B cell (primary cell): ENCODE data around the gene INO80C. TPM values are rescaled to one million over a fixed set of nuclear protein-coding genes. Genes with fewer than 3 reads are reported as not detected.

ENCODE experiments used
- ATAC-seq: fragments of 200-7000 bp; cut with Tn5 transposase; one replicate; pipeline ENCODE4 v1.10.0; 2021; ENCODE audit warnings: low read depth, mild to moderate bottlenecking, moderate number of reproducible peaks, moderate library complexity
- CTCF ChIA-PET: fragments of 350-600 bp; sonication (Branson Sonifier 250); formaldehyde crosslinking; loops from one replicate; lab custom pipeline; 2021; ENCODE audit warnings: antibody characterized with exemption, inconsistent platforms; lab: Charles Lee
- POLR2A ChIA-PET: fragments of 350-600 bp; sonication (Branson Sonifier 250); formaldehyde crosslinking; loops from one replicate; lab custom pipeline; 2021; ENCODE audit warnings: antibody characterized with exemption; lab: Charles Lee
- DNase-seq: peaks from one replicate; pipeline ENCODE4 v3.0.0; 2013
- H2AFZ ChIP-seq: 2 replicates; pipeline ENCODE4 v1.6.1; 2012; ENCODE audit warnings: mild to moderate bottlenecking, low read depth, low read length; ENCODE audit not compliant: insufficient read depth, poor library complexity, severe bottlenecking
- H3K27ac ChIP-seq, 2 donors: 1 replicate in 1 of 2; 2 replicates in 1 of 2; pipeline ENCODE4 v1.5.1; 2012 to 2013; ENCODE audit warnings: low read length in 2 of 2, mild to moderate bottlenecking in 2 of 2, moderate library complexity in 1 of 2
- H3K27me3 ChIP-seq, 4 experiments: fragments of 200-600 bp in 1 of 4; sonication (generic) in 1 of 4; replicated peaks in 1 of 4; 1 replicate in 2 of 4; 2 replicates in 2 of 4; pipeline versions ENCODE4 v1.6.1 to v1.7.0; 2013 to 2016; ENCODE audit warnings: low read length in 3 of 4, mild to moderate bottlenecking in 2 of 4, mixed read lengths in 1 of 4, moderate library complexity in 1 of 4; ENCODE audit not compliant: insufficient read depth in 4 of 4, control insufficient read depth in 3 of 4; ENCODE audit errors: control extremely low read depth in 1 of 4
- H3K36me3 ChIP-seq, 2 experiments: replicated peaks in 1 of 2; 1 replicate in 1 of 2; 2 replicates in 1 of 2; pipeline versions ENCODE4 v1.6.1 to v1.7.1; 2013; ENCODE audit warnings: low read length in 1 of 2; ENCODE audit not compliant: insufficient read depth in 2 of 2, control insufficient read depth in 1 of 2; ENCODE audit errors: control extremely low read depth in 1 of 2, extremely low read depth in 1 of 2
- H3K4me1 ChIP-seq, 2 donors: fragments of 200-600 bp in 1 of 2; sonication (generic) in 1 of 2; 1 replicate in 1 of 2; 2 replicates in 1 of 2; pipeline versions ENCODE4 v1.5.1 to v1.6.1; 2013 to 2017; ENCODE audit warnings: low read length in 2 of 2; ENCODE audit not compliant: control insufficient read depth in 2 of 2, insufficient read depth in 2 of 2
- H3K4me2 ChIP-seq: replicated peaks from 2 replicates; pipeline ENCODE3; 2012; ENCODE audit warnings: mild to moderate bottlenecking, low read depth, low read length; ENCODE audit not compliant: poor library complexity, severe bottlenecking
- H3K4me3 ChIP-seq, 5 experiments: fragments of 200-600 bp in 1 of 5; sonication (generic) in 1 of 5; 1 replicate in 3 of 5; 2 replicates in 2 of 5; pipeline versions ENCODE4 v1.5.1 to v1.7.0; 2011 to 2016; ENCODE audit warnings: low read length in 4 of 5, mild to moderate bottlenecking in 4 of 5, low read depth in 2 of 5, control low read depth in 1 of 5, moderate library complexity in 1 of 5; ENCODE audit not compliant: insufficient read depth in 1 of 5; ENCODE audit errors: control extremely low read depth in 1 of 5, extremely low read depth in 1 of 5
- H3K79me2 ChIP-seq: fragments of 200-600 bp; sonication (generic); one replicate; pipeline ENCODE4 v1.6.0; 2016; ENCODE audit warnings: low read length; ENCODE audit not compliant: control insufficient read depth, insufficient read depth
- H3K9ac ChIP-seq: fragments of 200-600 bp; sonication (generic); 2 replicates; pipeline ENCODE4 v1.6.1; 2017; ENCODE audit warnings: mild to moderate bottlenecking, low read length, moderate library complexity
- H3K9me3 ChIP-seq, 3 donors: one replicate each; pipeline versions ENCODE4 v1.6.1 to v1.7.1; 2013; ENCODE audit warnings: low read length in 2 of 3; ENCODE audit not compliant: control insufficient read depth in 2 of 3, insufficient read depth in 1 of 3; ENCODE audit errors: control extremely low read depth in 1 of 3
- H4K20me1 ChIP-seq: 2 replicates; pipeline ENCODE4 v1.6.0; 2012; ENCODE audit warnings: mild to moderate bottlenecking, low read length; ENCODE audit not compliant: insufficient read depth, control insufficient read depth, poor library complexity, severe bottlenecking
- H3K27ac Mint-ChIP-seq: one replicate; pipeline ENCODE4 v1.8.0; 2021; ENCODE audit warnings: mixed read lengths
- H3K27me3 Mint-ChIP-seq: one replicate; pipeline ENCODE4 v1.8.0; 2021; ENCODE audit warnings: mixed read lengths
- H3K4me1 Mint-ChIP-seq: one replicate; pipeline ENCODE4 v1.8.0; 2021; ENCODE audit warnings: mixed read lengths
- H3K4me3 Mint-ChIP-seq: one replicate; pipeline ENCODE4 v1.8.0; 2021; ENCODE audit warnings: mixed read lengths
- H3K9me3 Mint-ChIP-seq: one replicate; pipeline ENCODE4 v1.8.0; 2022; ENCODE audit warnings: mixed read lengths; ENCODE audit not compliant: insufficient read depth
- EZH2 ChIP-seq: IDR thresholded peaks from 2 replicates; pipeline ENCODE4 v1.6.1; 2012; ENCODE audit warnings: borderline replicate concordance, low read depth, mild to moderate bottlenecking, moderate library complexity, low read length; ENCODE audit not compliant: insufficient read depth, poor library complexity, severe bottlenecking
- WGBS: methylation state at CpG from one replicate; pipeline ENCODE4 v1.1.5; 2013; ENCODE audit warnings: missing lambda C conversion rate; ENCODE audit not compliant: insufficient coverage; 5-methylcytosine and 5-hydroxymethylcytosine counted together
- intact Hi-C: fragments of 100-400 bp; cut with micrococcal nuclease; formaldehyde crosslinking; loops from one replicate; pipeline ENCODE4 v1.10.0; 2022
- polyA plus RNA-seq: library from polyadenylated mRNA; depleted of rRNA; stranded (reverse); fragments of >200 nt; gene quantifications from 2 replicates; pipeline ENCODE4 v1.2.3, GENCODE V29; 2012
- total RNA-seq, 2 donors: library from RNA; stranded (reverse); fragments of 120-200 nt in 1 of 2; gene quantifications; 1 replicate in 1 of 2; 2 replicates in 1 of 2; pipeline versions ENCODE4 v1.2.3 to v1.2.4, GENCODE V29; 2013 to 2022
- TF ChIP-seq, protein P1 (sequence below): fragments of 200-600 bp; IDR thresholded peaks from one replicate; pipeline ENCODE4 v1.8.0; 2022; ENCODE audit warnings: antibody characterized with exemption, mild to moderate bottlenecking

INO80C gene
- total and polyA plus RNA-seq, 2 donors (not counting 1 experiment from before 2014, with no cell fraction given), result 18.2 to 37.9 TPM

DNA sequence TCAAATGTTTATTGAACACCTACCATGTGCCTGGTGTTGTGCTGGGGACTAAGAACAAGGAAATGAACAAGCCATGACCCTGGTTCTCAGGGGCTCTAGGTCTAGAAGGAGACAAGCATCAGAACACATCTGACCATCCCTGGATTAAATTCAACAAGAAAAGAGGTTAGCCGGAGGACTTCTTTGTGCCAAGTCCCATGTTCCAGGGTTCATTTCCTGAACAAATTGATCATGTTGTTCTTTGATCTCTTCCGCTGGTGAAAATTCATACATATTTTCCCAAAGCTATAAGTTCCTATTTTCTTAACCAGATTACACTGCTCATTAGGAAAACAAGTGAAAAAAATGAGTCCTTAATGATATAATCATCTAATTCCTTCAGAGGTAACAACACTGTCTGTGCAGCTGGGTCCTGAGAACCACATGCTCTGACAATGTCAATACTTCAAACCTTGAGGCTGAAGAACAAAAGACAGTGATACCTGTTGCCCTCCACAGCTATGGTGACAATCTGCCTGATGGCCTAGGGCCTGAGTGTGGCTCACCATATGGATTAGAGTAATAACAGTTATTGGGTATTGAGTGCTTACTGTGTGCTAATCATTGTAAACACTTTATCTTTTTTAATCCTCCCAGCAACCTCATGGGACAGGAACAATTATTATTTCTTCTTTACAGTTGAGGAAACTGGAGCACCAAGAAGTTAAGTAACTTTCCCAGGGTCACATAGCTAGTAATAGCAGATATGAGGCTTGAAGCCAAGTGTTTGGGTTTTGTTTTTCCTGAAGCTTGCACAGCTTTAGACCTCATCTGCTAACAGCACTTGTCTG, 24.6 kb upstream of the INO80C start:
- no peak overlapping the region for H3K4me3 Mint-ChIP-seq
- ChIA-PET CTCF (no interaction called here), POLR2A (no interaction called here)
- ATAC-seq (no peak), DNase-seq (no peak)
- H3K4me3 ChIP-seq, result no peak overlapping the region
- no peak overlapping the region for H2AFZ ChIP-seq
- no peak overlapping the region for H3K9ac ChIP-seq
- H3K9me3 Mint-ChIP-seq, result no peaks in the 10 kb centered on the region
- WGBS, result 100% methylated on average over 1 of the region's 2 CpGs
- H4K20me1 ChIP-seq, result no peaks in the 10 kb centered on the region
- H3K36me3 ChIP-seq, result no peaks in the 10 kb centered on the region
- H3K27me3 Mint-ChIP-seq, result peaks cover 34% of the 10 kb centered on the region
- H3K27me3 ChIP-seq, result peaks cover 0 to 16% (median 8%) of the 10 kb centered on the region in 4 experiments
- H3K4me1 ChIP-seq, result no peaks in the 10 kb centered on the region
- H3K4me2 ChIP-seq, result no peak overlapping the region
- intact Hi-C loops, result no loop called here
- TF ChIP-seq, protein P1, sequence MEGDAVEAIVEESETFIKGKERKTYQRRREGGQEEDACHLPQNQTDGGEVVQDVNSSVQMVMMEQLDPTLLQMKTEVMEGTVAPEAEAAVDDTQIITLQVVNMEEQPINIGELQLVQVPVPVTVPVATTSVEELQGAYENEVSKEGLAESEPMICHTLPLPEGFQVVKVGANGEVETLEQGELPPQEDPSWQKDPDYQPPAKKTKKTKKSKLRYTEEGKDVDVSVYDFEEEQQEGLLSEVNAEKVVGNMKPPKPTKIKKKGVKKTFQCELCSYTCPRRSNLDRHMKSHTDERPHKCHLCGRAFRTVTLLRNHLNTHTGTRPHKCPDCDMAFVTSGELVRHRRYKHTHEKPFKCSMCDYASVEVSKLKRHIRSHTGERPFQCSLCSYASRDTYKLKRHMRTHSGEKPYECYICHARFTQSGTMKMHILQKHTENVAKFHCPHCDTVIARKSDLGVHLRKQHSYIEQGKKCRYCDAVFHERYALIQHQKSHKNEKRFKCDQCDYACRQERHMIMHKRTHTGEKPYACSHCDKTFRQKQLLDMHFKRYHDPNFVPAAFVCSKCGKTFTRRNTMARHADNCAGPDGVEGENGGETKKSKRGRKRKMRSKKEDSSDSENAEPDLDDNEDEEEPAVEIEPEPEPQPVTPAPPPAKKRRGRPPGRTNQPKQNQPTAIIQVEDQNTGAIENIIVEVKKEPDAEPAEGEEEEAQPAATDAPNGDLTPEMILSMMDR, result no peak
- TF ChIP-seq EZH2, result no peak
- H3K4me1 Mint-ChIP-seq, result peaks cover 3% of the 10 kb centered on the region
- H3K27ac ChIP-seq, result no peak overlapping the region
- H3K79me2 ChIP-seq, result no peaks in the 10 kb centered on the region
- H3K27ac Mint-ChIP-seq, result no peak overlapping the region
- H3K9me3 ChIP-seq, result no peaks in the 10 kb centered on the region

DNA sequence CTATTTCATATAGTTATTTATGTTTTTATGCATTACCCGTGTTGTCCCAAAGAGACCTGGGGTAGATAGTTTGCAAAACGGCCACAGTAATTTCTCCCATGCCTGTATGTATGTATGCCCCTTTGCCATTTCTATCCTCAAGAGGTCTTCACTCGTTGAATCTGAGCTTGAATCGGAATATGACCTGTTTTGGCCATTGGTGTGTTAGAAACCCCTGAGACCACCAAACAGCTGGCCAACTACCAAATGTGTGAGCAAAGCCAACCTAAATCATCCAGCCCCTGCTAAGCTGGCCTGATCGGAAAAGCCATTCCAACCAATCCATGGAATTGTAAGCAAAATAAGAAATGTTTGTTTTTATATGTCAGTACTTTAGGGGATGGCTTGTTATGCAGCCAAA, 23.4 kb upstream of the INO80C start:
- no peak overlapping the region for H3K4me2 ChIP-seq
- H3K79me2 ChIP-seq, result no peaks in the 10 kb centered on the region
- Mint-ChIP-seq H3K27me3 (peaks cover 25% of the 10 kb centered on the region), H3K27ac (no peak overlapping the region), H3K9me3 (no peaks in the 10 kb centered on the region), H3K4me1 (peaks cover under 1% of the 10 kb centered on the region), H3K4me3 (no peak overlapping the region)
- no peak overlapping the region for H3K9ac ChIP-seq
- intact Hi-C loops, result no loop called here
- no peak overlapping the region for H3K27ac ChIP-seq
- peaks cover 0 to 16% (median 6%) of the 10 kb centered on the region in 4 experiments for H3K27me3 ChIP-seq
- ChIA-PET CTCF (no interaction called here), POLR2A (no interaction called here)
- no peak overlapping the region for H2AFZ ChIP-seq
- H3K36me3 ChIP-seq, result no peaks in the 10 kb centered on the region
- H3K9me3 ChIP-seq, result no peaks in the 10 kb centered on the region
- no peak for TF ChIP-seq EZH2
- TF ChIP-seq, protein P1, result no peak
- H3K4me3 ChIP-seq, result no peak overlapping the region
- no CpG with 5 or more reads among the region's 5 CpGs for WGBS
- H3K4me1 ChIP-seq, result no peaks in the 10 kb centered on the region
- no peak for ATAC-seq
- no peak for DNase-seq
- H4K20me1 ChIP-seq, result no peaks in the 10 kb centered on the region
